Fibroblast of skin of abdomen (primary cell): ENCODE data around the gene DOCK2.
"Not testable (repeated sequence)": the region's sequence is repeated elsewhere in the genome, so short reads cannot be mapped to it uniquely, and the experiment has no call there.

Experiments used
- DNase-seq: peaks from one replicate; pipeline ENCODE4 v3.0.0-alpha.2; 2013

DOCK2 gene

DNA sequence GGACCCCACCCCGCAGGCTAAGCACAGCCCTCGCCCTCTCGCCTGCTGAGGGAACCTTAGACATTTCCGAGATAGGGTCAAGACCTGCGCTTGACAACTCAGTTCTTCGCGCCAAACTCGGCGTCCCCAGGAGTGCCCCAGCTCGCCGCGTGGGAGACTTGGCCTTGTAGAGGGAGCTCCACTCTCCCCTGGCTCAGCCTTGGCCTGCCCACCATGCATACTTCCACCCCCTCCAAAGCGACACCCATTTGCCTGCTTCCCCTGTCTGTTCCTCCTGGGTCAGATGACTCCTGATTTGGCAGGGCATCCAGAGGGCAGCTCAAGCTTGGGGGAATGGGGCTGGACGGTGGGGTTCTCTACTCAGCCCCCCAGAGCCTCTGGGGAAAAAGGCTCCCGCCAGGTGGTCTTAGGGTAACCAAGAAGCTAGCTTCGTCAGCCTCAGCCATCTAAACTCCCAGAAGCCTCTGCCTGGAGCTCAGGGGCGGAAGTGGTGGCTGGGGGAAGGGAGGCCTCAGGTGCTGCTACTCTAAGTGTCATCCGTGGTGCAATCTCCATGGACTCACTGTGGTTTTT is 560 bp downstream of the DOCK2 start:
- no peak for DNase-seq

DNA sequence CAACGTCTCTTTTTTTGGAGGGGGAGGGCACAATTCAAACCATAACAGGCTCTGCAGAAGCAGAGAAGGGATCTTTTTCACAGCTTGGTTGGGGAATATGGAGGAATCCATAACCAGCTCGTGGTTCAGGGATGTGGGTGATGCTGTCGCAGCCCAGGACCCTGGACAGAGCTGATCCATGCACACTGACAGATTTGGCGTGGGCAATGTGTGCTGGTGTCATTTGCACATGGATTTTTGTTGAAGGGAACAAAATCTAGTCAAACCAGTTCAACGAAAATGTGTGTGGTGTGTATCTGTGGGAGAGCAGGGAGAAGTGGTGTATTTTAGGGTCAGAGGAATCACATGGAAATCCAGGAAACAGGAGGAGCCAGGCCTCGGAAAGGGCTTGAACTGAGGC is 4.2 kb downstream of the DOCK2 start:
- peak; percentile 41 for DNase-seq

DNA sequence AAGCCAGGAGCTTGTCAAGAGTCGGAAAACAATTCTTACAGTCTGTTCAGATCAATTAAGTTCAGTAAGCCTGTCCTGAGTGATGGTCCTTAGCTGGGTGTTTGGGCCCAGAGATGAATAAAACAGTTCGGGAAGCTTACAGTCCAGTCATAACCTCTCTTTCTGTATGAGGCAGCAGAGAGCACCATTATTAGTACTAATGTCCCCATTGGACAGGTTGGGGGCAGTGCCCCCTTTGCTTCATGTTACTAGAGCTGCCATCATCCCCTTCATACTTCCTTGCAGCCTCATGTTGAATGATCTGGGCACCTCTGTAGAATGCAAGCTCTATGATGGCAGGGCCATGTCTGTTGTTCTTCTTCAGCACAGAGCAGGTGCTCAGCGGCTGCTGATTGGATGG is 9.8 kb downstream of the DOCK2 start:
- DNase-seq, result no peak

DNA sequence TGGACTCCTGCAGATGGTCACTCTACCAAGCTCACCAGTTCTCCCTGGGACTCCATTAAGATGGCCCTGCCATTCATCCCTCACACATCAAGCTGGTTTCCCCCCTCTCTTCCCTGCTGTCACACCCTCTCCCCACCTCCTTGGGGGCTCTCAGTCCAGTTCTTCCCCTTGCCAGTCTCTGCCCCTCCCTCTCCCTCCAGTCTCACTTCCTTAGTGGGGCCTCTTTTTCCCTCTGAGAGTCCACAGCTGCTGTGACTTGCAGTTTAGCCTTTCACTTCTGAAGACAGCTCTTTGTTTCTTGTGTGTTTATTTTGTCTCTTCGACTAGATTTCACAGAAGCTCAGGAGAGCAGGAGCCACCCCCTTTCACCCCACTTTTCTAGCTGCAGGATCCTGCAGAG is 10.5 kb downstream of the DOCK2 start:
- no peak for DNase-seq

DNA sequence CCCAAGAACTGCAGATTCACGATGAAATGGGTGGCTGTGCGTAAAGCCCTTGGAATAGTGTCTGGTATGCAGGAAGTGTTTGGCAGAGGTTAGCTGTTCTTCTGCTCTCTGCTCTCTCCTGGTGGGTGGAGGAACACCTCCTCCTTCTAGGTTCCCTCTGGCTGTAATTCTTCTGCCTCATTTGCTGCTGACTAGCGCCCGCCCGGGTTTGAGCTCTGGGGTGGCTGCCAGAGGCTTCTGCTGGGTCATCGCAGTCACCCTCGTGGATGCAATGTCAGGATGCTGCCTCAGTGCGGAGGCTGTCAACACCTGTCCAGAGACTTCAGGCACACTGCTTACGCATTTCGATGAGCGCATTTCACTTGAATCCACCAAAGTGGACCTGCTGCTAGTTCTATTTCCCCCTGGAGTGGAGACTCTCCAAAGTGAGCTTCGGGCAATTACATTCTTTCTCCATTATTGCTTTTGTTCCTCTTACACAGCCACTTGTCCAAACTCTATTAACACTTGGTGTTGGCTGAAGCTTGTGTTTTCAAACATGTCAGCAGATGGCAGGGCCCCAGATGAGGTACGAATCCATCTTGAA is 11.7 kb downstream of the DOCK2 start:
- DNase-seq, result peak; percentile 40

DNA sequence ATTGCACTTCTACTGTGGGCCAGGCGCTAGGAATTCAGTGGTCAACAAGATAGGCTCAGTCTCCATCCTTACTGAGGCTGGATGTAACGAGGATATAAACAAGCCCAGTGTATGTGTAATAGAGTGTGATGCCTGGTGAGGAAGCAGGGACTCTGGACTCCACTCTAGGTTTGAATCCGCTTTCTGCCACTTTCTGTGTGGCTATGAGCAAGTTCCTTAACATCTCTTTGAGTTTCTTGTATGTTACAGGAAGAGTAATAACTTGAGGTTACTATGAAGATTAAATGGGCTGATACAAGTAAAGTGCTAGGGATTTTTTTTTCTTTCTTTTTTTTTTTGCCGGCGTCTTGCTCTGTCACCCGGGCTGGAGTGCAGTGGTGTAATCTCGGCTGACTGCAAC is 12.4 kb downstream of the DOCK2 start:
- no peak for DNase-seq

DNA sequence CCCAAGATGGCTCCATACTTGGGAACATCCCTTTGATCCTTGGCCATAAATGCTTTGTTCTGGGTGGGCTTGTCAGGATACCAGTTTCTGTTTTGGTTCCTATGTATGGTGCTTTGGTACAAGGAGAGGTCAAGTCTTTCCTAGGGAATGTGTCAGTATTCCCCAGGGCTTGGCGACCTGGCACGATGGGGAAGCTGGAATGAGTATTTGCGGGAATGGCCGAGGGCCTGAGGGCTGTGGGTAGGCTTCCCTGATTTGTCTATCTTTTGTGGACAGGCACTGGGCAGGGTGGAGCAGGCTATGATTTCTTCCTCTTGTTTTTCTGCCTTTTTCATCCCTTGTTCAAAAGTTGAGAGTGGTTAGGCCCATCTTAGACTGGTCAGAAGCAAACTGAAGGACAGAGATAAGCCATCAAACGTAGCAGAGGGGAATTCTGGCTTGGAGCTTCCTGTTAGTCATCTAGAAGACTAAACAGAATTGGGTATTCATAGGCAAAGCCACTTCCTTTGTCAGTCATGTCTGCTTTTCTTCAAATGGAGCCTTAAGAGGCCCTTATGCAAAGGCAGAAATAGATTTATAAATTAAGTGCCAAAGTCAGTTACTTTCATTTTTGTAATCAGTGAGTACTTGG is 13.7 kb downstream of the DOCK2 start:
- DNase-seq, result peak; percentile 68

DNA sequence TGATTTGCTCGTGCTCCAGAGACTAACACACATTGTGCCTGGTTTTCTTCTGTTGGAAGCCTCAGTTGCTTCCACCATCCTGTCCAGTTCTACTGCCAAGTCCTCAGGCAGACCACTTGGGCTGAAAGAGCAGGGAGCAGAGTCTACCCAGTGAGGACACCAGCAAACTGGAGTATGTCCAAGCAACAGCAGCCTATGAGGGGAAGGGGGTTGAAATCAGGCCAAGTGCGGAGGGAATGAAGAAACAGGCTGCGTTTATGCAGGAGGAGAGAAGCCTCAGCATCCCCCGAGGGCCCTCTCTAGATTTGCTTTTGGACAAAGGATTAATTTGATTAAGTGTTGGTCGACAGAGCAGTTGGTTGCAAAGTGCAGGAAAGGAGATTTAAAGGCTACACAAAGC is 14.5 kb downstream of the DOCK2 start:
- DNase-seq, result no peak

DNA sequence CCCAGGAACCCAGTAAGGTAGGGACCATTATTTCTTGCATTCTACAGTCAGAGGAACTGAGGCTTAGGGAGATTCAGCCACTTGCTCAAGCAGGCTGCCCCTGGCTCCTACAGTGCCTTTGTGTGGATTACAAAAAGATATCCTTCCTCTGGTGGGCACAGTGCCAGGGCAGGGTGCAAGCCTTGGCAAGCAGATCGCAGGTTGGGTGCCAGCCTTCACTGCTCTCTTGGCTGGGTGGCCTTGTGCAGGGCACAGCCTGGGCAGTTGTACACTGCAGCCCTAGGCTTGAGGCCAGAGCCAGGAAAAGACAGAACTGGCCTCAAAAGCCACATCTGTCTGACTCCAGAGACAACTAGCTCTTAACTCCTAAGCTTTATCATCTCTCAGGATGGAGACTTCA is 15.0 kb downstream of the DOCK2 start:
- DNase-seq, result no peak

DNA sequence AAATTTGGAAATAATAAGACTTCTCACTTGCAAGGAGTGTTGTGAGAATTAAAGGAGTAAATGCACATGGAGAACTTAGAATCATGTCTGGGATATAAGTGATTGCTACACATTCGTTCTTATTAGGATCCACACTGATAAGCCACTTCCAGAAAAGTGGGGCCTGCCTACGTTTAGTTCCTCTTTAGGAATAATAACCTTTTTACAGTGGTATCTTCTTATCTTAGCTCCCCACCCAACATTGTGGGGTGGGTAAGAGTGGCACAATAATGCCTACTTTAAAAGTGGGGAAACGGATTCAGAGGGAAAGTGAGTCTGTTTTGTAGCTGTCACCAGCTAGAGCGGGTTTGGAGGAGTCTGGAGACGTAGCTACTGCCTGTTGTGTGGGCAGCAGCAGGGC is 16.0 kb downstream of the DOCK2 start:
- no peak for DNase-seq

DNA sequence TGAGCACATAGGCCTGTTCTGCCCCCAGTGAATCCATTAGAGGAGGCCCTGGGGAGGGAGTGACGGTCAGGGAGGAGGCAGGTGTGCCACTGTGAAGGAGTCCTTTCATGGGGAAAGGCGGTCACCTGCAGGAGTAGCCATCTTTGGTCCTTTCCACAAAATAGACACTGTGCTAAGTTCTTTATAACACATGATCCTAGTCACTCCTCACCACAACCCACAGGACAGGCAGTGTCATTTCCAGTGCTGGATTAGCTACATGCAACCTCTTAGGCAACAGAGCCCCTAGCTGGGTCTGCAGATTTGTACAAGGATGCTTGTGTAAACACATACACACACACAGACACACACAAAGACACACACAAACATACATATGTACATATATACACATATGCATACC is 18.3 kb downstream of the DOCK2 start:
- no peak for DNase-seq

DNA sequence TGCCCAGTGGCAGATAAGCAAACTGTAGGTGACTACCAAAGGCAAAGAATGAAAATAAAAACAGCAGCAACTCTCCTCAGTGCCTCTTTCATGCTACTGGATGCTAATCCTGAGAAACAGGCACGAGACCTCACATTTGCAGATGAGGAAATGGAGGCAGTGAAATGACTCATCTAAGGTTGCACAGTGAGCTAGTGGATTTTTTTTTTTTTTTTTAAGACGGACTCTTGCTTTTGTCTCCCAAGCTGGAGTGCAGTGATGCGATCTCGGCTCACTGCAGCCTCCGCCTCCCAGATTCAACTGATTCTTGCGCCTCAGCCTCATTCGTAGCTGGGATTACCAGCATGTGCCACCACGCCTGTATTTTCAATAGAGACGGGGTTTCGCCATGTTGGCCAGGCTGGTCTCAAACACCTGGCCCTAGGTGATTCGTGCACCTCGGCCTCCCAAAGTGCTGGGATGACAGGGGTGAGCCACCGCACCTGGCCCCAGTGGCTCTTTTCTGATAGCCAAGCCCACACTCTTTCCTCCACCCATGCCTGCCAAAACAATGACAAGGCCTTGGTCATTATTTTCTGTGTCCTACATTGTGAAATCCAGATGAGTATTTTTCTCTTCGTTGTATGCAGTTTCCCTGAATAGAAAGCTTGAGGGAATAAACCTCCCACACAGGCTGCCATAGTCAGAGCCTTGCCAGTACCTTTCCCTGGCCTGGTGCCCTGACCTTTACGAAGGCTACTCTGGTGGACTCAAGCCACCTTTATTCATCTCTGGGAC is 19.2 kb downstream of the DOCK2 start:
- no peak for DNase-seq

DNA sequence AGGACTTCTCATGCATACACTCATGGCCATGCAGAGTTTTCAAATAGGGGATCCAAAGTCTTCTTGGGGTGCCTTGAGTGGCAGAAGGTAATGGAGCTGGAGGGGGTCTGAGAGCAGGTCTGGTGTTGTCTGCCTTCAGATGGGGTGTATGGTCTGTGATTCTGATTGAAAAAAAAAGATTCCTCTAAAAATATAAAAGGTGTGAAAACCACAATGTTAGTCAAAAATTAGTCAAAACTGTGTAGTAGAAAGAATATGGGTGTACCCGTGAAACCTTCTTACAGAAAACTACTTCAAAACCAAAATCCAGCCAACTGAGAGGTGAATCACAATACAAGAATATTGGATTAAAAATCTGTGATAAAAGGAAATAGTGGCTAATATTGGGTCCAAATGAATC is 20.1 kb downstream of the DOCK2 start:
- DNase-seq, result no peak

DNA sequence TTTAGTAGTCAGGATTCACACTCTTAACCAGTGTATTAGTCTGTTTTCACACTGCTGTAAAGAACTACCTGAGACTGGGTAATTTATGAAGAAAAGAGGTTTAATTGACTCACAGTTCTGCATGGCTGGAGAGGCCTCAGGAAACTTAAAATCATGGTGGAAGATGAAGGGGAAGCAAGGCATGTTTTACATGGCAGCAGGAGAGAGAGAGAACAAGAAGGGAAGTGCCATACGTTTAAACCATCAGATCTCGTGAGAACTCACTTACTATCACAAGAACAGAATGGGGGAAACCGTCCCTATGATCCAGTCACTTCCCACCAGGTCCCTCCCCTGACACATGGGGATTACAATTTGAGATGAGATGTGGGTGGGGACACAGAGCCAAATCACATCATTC is 25.4 kb downstream of the DOCK2 start:
- DNase-seq, result not testable (repeated sequence)

DNA sequence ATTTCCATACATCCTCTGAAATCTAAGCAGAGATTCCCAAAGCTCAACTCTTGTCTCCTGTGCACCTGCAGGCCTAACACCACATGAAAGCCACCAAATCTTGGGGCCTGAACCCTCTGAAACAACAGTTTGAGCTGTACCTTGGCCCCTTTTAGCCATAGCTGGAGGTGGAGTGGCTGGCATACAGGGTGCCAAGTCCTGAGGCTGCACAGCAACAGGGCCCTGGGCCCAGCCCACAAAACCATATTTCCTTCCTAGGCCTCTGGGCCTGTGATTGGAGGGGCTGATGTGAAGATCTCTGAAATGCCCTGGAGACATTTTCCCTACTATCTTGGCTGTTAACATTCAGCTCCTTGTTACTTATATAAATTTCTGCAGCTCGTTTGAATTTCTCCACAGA is 26.5 kb downstream of the DOCK2 start:
- DNase-seq, result no peak

DNA sequence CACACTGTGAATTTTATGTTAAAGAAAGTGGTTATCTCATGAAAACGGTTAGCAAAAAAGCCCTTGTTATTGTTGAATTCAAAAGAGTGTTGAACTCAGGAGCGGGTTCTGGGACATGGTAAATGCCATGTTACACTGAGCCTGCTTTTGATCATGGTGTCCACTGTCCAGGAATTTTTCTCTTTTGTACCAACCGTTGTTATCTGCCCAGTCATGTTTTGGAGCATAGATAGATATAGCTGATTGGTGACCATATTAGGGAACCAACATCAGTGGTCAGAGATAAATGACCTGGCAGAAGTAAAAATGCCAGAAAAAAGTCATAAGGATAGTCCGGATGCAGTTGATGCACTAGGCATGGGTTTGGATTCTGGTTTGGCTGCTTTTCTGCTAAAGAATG is 29.3 kb downstream of the DOCK2 start:
- DNase-seq, result no peak

DNA sequence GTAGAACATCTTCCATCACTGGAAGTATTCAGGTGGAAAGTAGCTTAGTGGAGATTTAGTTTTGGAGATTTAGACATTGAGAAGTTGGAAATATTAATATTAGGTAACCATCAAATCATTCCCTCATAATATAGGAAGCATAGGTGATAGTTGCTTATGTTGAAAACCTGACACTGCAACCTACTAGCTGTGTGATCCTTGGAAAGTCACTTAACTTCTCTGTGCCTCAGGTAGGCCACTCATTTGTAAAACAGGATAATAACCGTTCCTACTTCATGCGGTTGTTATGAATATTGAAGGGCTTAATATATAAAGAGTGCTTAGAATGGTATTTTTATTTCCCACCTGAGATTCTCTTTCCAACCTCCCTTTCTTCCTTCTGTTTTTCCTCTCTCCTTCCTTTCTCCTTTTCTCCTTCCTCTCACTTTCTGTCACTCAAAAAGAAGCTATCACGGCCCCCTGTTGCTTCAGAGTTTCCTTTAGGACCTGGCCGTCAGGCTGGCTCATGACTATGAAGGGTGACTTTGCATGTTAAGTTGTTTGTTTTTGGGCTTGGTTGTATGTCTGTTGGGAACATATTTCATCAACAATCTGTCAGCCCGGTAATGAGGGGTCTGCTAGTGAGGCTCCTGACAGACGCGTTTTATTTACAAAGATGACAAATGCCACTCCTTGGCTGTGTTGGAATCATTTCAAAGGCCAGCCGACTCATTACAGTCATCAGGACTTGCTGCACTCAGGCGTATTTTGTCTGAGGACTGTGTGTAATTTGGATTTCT is 31.0 kb downstream of the DOCK2 start:
- no peak for DNase-seq

DNA sequence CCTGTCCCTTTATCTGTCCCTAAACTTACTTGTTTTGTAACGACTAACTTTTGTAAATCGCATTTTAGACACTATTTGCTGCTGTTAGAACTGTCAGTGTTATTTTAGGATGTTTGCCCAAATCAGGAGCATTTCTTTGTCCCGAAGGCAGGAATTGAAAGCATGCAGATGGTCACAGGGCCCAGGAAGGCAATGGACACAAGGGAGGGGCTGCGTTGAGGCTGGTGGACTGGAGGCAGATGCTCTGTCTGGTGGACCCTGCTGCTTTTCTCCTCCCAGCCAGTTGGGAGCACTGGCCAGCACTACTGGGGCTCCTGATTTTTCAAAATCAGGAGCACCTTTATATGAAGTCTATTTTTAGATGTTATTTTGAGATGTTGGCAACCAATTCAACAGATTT is 31.7 kb downstream of the DOCK2 start:
- DNase-seq, result peak; percentile 20

DNA sequence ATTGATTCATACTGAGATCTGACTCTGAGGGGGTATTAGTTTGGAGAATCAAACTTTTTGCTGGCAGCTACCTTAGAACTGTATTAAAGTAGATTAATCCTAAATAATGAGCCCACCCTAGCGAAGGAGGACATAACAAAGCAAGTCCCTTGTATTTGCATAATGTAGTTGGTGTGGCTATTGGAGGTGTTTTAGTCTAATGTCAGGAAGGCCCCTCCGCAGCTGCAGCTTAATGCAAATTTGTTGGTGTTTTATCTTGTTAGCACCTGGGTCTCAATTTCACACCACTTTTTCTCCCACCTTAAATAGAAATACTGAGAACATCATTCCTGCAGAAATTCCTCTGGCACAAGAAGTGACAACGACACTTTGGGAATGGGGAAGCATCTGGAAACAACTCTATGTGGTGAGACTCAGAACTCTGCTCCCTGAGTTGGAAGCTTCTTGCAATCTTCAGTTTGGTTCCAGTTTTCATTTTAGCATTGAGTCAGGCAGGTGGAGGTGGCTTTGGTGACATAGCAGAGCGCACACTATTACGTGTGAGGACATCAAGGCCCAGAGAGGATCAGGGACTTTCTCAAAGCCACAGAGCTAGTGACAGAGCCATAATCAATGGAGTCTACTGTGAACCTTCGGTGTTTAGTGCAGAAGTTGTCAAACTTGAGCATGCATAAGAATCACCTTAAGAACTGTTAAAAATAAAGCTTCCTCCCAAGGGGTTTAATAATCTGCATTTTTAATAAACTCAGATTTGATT is 33.9 kb downstream of the DOCK2 start:
- DNase-seq, result no peak

DNA sequence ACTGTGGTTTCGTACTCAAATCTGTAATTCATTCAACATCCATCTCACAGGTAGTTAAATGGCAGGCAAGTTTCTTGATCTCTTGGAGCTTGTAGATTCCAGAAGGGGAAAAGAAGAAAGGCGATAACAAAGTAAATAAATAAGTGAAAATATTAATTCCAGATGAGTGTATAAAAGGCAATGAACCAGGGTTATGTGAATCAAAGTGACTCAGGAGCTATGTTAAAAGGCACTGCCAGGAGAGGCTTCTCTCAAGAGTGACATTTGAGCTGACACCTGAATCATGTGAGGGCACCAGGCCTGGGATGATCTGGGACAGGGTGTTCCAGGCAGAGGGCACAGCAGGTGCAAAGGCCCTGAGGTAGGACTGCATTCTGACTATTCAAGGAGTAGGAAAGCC is 45.0 kb downstream of the DOCK2 start:
- DNase-seq, result no peak

DNA sequence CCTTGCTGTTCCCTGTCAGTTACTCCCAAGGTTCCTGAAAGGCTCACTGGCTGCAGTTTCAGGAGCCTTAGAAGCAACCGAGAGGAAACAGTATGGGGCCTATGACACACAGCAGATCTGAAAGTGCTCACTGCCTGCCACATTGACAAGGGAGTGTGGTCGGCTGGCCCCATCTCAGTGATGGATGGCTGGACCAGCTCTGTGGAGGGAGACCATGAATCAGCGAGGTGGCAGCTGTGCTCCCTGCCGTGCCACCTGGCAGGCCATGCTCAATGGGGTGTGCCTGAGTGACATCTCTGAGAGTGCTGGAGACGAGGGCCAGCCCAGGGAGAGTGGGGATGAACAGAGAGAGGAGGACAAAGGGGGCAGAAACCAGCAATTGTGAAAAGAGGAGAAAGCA is 49.1 kb downstream of the DOCK2 start:
- DNase-seq, result no peak

DNA sequence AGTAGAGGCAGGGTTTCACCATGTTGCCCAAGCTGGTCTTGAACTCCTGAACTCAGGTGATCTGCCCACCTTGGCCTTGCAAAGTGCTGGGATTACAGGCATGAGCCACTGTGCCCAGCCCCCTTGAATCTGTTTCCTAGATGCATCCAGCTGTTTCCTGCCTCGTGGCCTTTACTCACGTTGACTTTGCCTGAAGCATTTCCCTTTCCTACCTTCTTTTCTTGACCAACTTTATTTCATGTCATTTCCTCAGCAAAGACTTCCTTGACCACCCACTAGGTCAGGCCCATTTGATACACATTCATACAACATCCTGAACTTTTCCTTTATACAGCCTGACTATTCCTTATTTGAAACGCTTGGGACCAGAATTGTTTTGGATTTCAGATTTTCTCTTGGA is 51.0 kb downstream of the DOCK2 start:
- DNase-seq, result no peak
